GM10847 (cell line): Measurements from ENCODE around the gene CKM.

ENCODE experiments used
- POLR2A ChIP-seq: IDR thresholded peaks from 2 replicates; pipeline ENCODE4 v1.6.1; 2011; ENCODE audit not compliant: insufficient read length; ENCODE audit errors: extremely low read depth

The CKM gene

GRCh38 chr19:45352914-45353796, 30.5 kb upstream of the CKM start:
- no peak for TF ChIP-seq POLR2A

- no peak for TF ChIP-seq POLR2A
These were observed 29.8 kb upstream of the CKM start for GRCh38 chr19:45352471-45352870.

GRCh38 chr19:45352062-45352461, 29.4 kb upstream of the CKM start:
- TF ChIP-seq POLR2A = no peak

- no peak for TF ChIP-seq POLR2A
These were observed 28.8 kb upstream of the CKM start for GRCh38 chr19:45351401-45351952.

- TF ChIP-seq POLR2A = no peak
These were observed 27.9 kb upstream of the CKM start for GRCh38 chr19:45350477-45351058.

GRCh38 chr19:45349430-45349941, 26.8 kb upstream of the CKM start:
- TF ChIP-seq POLR2A = no peak

GRCh38 chr19:45349126-45349415, 26.4 kb upstream of the CKM start:
- no peak for TF ChIP-seq POLR2A

GRCh38 chr19:45348367-45349125, 25.9 kb upstream of the CKM start:
- no peak for TF ChIP-seq POLR2A

- no peak for TF ChIP-seq POLR2A
These were observed 25.1 kb upstream of the CKM start for GRCh38 chr19:45347570-45348366.

GRCh38 chr19:45346449-45346848, 23.8 kb upstream of the CKM start:
- no peak for TF ChIP-seq POLR2A

- TF ChIP-seq POLR2A = no peak
These were observed 22.8 kb upstream of the CKM start for GRCh38 chr19:45345506-45345860.

- no peak for TF ChIP-seq POLR2A
These were observed 22.2 kb upstream of the CKM start for GRCh38 chr19:45344621-45345505.

- no peak for TF ChIP-seq POLR2A
These were observed 20.2 kb upstream of the CKM start for GRCh38 chr19:45342911-45343310.

- no peak for TF ChIP-seq POLR2A
These were observed 18.3 kb upstream of the CKM start for GRCh38 chr19:45340899-45341453.
